GM18868 (cell line): ENCODE measurements around the gene LMNTD2.

Experiments used
- ATAC-seq: cut with Tn5 transposase; IDR thresholded peaks from one replicate; pipeline ENCODE4 v1.9.1; 2021; ENCODE audit warnings: mild to moderate bottlenecking, moderate library complexity; ENCODE audit not compliant: unreplicated experiment

The LMNTD2 gene

GRCh38 chr11:554428-555226, 5.9 kb downstream of the LMNTD2 start:
- peak; percentile 61 for ATAC-seq

- ATAC-seq: no peak
Observed at GRCh38 chr11:553988-554340, 6.6 kb downstream of the LMNTD2 start.

- no peak for ATAC-seq
Observed at GRCh38 chr11:553083-553987, 7.2 kb downstream of the LMNTD2 start.

- ATAC-seq: no peak
Observed at GRCh38 chr11:551596-551995, 8.9 kb downstream of the LMNTD2 start.

GRCh38 chr11:551131-551530, 9.4 kb downstream of the LMNTD2 start:
- ATAC-seq: no peak

GRCh38 chr11:550746-551085, 9.8 kb downstream of the LMNTD2 start:
- no peak for ATAC-seq

- no peak for ATAC-seq
Observed at GRCh38 chr11:550021-550745, 10.4 kb downstream of the LMNTD2 start.

- no peak for ATAC-seq
Observed at GRCh38 chr11:548700-549603, 11.6 kb downstream of the LMNTD2 start.

GRCh38 chr11:545171-545570, 15.4 kb downstream of the LMNTD2 start:
- ATAC-seq: no peak

- ATAC-seq: no peak
Observed at GRCh38 chr11:544817-545166, 15.7 kb downstream of the LMNTD2 start.

GRCh38 chr11:541433-541885, 19.1 kb downstream of the LMNTD2 start:
- no peak for ATAC-seq

GRCh38 chr11:540583-541432, 19.7 kb downstream of the LMNTD2 start:
- no peak for ATAC-seq

GRCh38 chr11:539971-540481, 20.5 kb downstream of the LMNTD2 start:
- no peak for ATAC-seq

GRCh38 chr11:538431-539051, 22.0 kb downstream of the LMNTD2 start:
- no peak for ATAC-seq

- ATAC-seq: no peak
Observed at GRCh38 chr11:537622-538430, 22.7 kb downstream of the LMNTD2 start.

- ATAC-seq: peak; percentile 40
Observed at GRCh38 chr11:536841-537621, 23.5 kb downstream of the LMNTD2 start, which contains the start of gene LRRC56. TSS of gene LRRC56 (plus strand) at chr11:537527. CDS start at chr11:540685, 3,158 bp downstream.
